ENCODE measurements around the gene CTNNA2.

GRCh38 chr2:79950526-79950925 lies 437.7 kb downstream of the CTNNA2 start:
- TF ChIP-seq, protein P1, sequence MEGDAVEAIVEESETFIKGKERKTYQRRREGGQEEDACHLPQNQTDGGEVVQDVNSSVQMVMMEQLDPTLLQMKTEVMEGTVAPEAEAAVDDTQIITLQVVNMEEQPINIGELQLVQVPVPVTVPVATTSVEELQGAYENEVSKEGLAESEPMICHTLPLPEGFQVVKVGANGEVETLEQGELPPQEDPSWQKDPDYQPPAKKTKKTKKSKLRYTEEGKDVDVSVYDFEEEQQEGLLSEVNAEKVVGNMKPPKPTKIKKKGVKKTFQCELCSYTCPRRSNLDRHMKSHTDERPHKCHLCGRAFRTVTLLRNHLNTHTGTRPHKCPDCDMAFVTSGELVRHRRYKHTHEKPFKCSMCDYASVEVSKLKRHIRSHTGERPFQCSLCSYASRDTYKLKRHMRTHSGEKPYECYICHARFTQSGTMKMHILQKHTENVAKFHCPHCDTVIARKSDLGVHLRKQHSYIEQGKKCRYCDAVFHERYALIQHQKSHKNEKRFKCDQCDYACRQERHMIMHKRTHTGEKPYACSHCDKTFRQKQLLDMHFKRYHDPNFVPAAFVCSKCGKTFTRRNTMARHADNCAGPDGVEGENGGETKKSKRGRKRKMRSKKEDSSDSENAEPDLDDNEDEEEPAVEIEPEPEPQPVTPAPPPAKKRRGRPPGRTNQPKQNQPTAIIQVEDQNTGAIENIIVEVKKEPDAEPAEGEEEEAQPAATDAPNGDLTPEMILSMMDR (IDR thresholded peaks at IDR 0.05), result no peak
- TF ChIP-seq POLR2A (IDR thresholded peaks at IDR 0.05), result no peak

Measured in right lobe of liver (tissue), 4 donors.